ENCODE results near the gene KRT25. TPM values are rescaled to one million over a fixed set of nuclear protein-coding genes. Genes with fewer than 3 reads are reported as not detected.
A peak's percentile ranks its signal among the peaks of the same experiment; 100 is the strongest.

The KRT25 gene
- total and polyA plus RNA-seq, 2 of the 13 experiments (the other 11 are each of a cell fraction or from before 2014, with no cell fraction given): not detected

DNA sequence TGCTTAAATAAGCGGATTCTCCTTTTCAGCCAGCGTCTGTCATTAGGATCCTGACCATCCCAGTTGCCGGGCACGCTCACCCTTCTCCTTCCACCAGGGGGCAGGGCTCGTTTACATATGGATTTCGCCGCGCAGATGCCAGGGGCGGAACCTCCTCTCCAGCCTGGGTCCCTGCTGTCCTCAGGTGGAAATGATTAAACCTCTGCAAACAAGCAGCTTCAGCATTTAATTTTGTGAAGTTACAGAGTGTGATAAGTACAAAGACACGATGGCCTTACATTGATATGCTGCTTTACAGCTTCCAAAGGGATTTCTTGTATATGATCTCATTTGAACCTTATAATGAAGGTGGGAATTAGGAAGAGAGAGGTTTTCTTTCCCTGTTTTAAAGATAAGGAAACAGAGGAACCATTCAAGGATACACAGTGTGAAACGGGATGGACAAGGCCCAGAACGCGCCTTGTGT is 48.5 kb upstream of the KRT25 start (continued):
- TF ChIP-seq IRF2 (CRISPR knock-in tag; IDR thresholded peaks at IDR 0.05) (peak; percentile 59; the same call in 1 of the 2 replicates), ZFX (CRISPR knock-in tag; IDR thresholded peaks at IDR 0.05; ENCODE audit: low read depth) (0 out of 2 replicates have a peak, but pooled peaks have one; percentile 19), ZNF282 (IDR thresholded peaks at IDR 0.05; ENCODE audit: partially characterized antibody) (no peak), ZBTB20 (CRISPR knock-in tag; IDR thresholded peaks at IDR 0.05; ENCODE audit: borderline replicate concordance, low read depth) (no peak), YY1 (IDR thresholded peaks at IDR 0.05; ENCODE audit: insufficient read depth, insufficient replicate concordance, low read depth, low read length) (peak; percentile 47), ZKSCAN1 (IDR thresholded peaks at IDR 0.05; ENCODE audit: low read length) (peak; percentile 33; the same call in 1 of the 2 replicates), DNMT3B (CRISPR knock-in tag; conservative IDR thresholded peaks at IDR 0.05) (0 out of 2 replicates have a peak, but pooled peaks have one; percentile 42), GABPA (IDR thresholded peaks at IDR 0.05; ENCODE audit: low read depth, low read length) (no peak), GABPA (CRISPR knock-in tag; IDR thresholded peaks at IDR 0.05; ENCODE audit: low read depth) (no peak; the same call in 1 of the 2 replicates), ZNF780A (CRISPR knock-in tag; IDR thresholded peaks at IDR 0.05) (no peak), ZSCAN25 (CRISPR knock-in tag; IDR thresholded peaks at IDR 0.05) (no peak), ZNF766 (CRISPR knock-in tag; IDR thresholded peaks at IDR 0.05; ENCODE audit: borderline replicate concordance) (peak; percentile 81; the same call in 1 of the 2 replicates), MAFK (conservative IDR thresholded peaks at IDR 0.05 in 1 of 2, IDR thresholded peaks at IDR 0.05 in 1 of 2; ENCODE audit: low read length in 2 of 2) (peak; percentile 76 to 90), THAP11 (CRISPR knock-in tag; IDR thresholded peaks at IDR 0.05) (peak; percentile 40; the same call in 1 of the 2 replicates), KAT8 (CRISPR knock-in tag; IDR thresholded peaks at IDR 0.05) (0 out of 2 replicates have a peak, but pooled peaks have one; percentile 45), PAF1 (CRISPR knock-in tag; IDR thresholded peaks at IDR 0.05) (no peak), CREB1 (IDR thresholded peaks at IDR 0.05) (no peak), CREB1 (CRISPR knock-in tag; IDR thresholded peaks at IDR 0.05) (no peak), JDP2 (CRISPR knock-in tag; IDR thresholded peaks at IDR 0.05; ENCODE audit: borderline replicate concordance) (no peak), RAD21 (CRISPR knock-in tag; IDR thresholded peaks at IDR 0.05) (peak; percentile 92), JUN (CRISPR knock-in tag; IDR thresholded peaks at IDR 0.05) (0 out of 2 replicates have a peak, but pooled peaks have one; percentile 40)
- TF ChIP-seq, protein P1, sequence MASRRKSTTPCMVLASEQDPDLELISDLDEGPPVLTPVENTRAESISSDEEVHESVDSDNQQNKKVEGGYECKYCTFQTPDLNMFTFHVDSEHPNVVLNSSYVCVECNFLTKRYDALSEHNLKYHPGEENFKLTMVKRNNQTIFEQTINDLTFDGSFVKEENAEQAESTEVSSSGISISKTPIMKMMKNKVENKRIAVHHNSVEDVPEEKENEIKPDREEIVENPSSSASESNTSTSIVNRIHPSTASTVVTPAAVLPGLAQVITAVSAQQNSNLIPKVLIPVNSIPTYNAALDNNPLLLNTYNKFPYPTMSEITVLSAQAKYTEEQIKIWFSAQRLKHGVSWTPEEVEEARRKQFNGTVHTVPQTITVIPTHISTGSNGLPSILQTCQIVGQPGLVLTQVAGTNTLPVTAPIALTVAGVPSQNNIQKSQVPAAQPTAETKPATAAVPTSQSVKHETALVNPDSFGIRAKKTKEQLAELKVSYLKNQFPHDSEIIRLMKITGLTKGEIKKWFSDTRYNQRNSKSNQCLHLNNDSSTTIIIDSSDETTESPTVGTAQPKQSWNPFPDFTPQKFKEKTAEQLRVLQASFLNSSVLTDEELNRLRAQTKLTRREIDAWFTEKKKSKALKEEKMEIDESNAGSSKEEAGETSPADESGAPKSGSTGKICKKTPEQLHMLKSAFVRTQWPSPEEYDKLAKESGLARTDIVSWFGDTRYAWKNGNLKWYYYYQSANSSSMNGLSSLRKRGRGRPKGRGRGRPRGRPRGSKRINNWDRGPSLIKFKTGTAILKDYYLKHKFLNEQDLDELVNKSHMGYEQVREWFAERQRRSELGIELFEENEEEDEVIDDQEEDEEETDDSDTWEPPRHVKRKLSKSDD (CRISPR knock-in tag; IDR thresholded peaks at IDR 0.05; ENCODE audit: low read depth): no peak
- TF ChIP-seq, protein P2, sequence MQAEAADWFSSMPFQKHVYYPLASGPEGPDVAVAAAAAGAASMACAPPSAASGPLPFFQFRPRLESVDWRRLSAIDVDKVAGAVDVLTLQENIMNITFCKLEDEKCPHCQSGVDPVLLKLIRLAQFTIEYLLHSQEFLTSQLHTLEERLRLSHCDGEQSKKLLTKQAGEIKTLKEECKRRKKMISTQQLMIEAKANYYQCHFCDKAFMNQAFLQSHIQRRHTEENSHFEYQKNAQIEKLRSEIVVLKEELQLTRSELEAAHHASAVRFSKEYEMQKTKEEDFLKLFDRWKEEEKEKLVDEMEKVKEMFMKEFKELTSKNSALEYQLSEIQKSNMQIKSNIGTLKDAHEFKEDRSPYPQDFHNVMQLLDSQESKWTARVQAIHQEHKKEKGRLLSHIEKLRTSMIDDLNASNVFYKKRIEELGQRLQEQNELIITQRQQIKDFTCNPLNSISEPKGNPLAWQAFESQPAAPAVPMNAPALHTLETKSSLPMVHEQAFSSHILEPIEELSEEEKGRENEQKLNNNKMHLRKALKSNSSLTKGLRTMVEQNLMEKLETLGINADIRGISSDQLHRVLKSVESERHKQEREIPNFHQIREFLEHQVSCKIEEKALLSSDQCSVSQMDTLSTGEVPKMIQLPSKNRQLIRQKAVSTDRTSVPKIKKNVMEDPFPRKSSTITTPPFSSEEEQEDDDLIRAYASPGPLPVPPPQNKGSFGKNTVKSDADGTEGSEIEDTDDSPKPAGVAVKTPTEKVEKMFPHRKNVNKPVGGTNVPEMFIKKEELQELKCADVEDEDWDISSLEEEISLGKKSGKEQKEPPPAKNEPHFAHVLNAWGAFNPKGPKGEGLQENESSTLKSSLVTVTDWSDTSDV (CRISPR knock-in tag; IDR thresholded peaks at IDR 0.05): no peak
- TF ChIP-seq, protein P3, sequence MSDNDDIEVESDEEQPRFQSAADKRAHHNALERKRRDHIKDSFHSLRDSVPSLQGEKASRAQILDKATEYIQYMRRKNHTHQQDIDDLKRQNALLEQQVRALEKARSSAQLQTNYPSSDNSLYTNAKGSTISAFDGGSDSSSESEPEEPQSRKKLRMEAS (IDR thresholded peaks at IDR 0.05): peak; percentile 54; the same call in 1 of the 2 replicates
- TF ChIP-seq, protein P4, sequence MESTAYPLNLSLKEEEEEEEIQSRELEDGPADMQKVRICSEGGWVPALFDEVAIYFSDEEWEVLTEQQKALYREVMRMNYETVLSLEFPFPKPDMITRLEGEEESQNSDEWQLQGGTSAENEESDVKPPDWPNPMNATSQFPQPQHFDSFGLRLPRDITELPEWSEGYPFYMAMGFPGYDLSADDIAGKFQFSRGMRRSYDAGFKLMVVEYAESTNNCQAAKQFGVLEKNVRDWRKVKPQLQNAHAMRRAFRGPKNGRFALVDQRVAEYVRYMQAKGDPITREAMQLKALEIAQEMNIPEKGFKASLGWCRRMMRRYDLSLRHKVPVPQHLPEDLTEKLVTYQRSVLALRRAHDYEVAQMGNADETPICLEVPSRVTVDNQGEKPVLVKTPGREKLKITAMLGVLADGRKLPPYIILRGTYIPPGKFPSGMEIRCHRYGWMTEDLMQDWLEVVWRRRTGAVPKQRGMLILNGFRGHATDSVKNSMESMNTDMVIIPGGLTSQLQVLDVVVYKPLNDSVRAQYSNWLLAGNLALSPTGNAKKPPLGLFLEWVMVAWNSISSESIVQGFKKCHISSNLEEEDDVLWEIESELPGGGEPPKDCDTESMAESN (CRISPR knock-in tag; conservative IDR thresholded peaks at IDR 0.05): peak; percentile 66; the same call in 1 of the 2 replicates

Measured in HepG2 (cell line).